OCI-LY3 (cell line): ENCODE results near the gene TEX29.

Experiments
- H2AFZ ChIP-seq: fragments of 200-600, 300-600 bp; shearing (Covaris generic); 2 replicates; pipeline ENCODE4 v1.6.0; 2014; ENCODE audit warnings: antibody characterized with exemption, low read depth, low read length
- H3K27ac ChIP-seq: fragments of 200-600, 300-600 bp; sonication (generic); 2 replicates; pipeline ENCODE4 v1.5.1; 2014; ENCODE audit warnings: mild to moderate bottlenecking, low read length, moderate library complexity, mixed read lengths
- H3K27me3 ChIP-seq: fragments of 200-600, 300-600 bp; sonication (generic); 2 replicates; pipeline ENCODE4 v1.6.1; 2014; ENCODE audit warnings: low read depth, low read length, mixed read lengths
- H3K36me3 ChIP-seq: fragments of 200-600, 300-600 bp; sonication (generic); replicated peaks from 2 replicates; pipeline ENCODE3; 2014; ENCODE audit warnings: low read depth, low read length, mixed read lengths
- H3K4me1 ChIP-seq: fragments of 300-600, 200-600 bp; sonication (generic); 2 replicates; pipeline ENCODE4 v1.6.1; 2014; ENCODE audit warnings: low read length, mixed read lengths
- H3K4me2 ChIP-seq: fragments of 200-600, 300-600 bp; sonication (generic); 2 replicates; pipeline ENCODE4 v1.6.1; 2014; ENCODE audit warnings: low read length, mixed read lengths
- H3K4me3 ChIP-seq: fragments of 300-600, 200-600 bp; sonication (generic); 2 replicates; pipeline ENCODE4 v1.5.1; 2014; ENCODE audit warnings: antibody characterized with exemption, mild to moderate bottlenecking, low read length, moderate library complexity
- H3K79me2 ChIP-seq: fragments of 300-600, 200-600 bp; shearing (Covaris generic); 2 replicates; pipeline ENCODE4 v1.6.1; 2014; ENCODE audit warnings: mild to moderate bottlenecking, low read length, mixed read lengths
- H3K9ac ChIP-seq: fragments of 300-600, 200-600 bp; shearing (Covaris generic); 2 replicates; pipeline ENCODE4 v1.6.0; 2014; ENCODE audit warnings: mild to moderate bottlenecking, low read length, moderate library complexity
- H3K9me3 ChIP-seq: fragments of 200-600, 300-600 bp; shearing (Covaris generic); 2 replicates; pipeline ENCODE4 v1.6.1; 2014; ENCODE audit warnings: low read length, mixed read lengths; ENCODE audit not compliant: insufficient read depth
- H4K20me1 ChIP-seq: fragments of 200-600, 300-600 bp; sonication (generic); 2 replicates; pipeline ENCODE4 v1.6.1; 2016; ENCODE audit warnings: low read length, mixed read lengths; ENCODE audit not compliant: insufficient read depth
- EZH2phosphoT487 ChIP-seq: fragments of 200-600 bp; shearing (Covaris generic); IDR thresholded peaks from 2 replicates; pipeline ENCODE4 v1.6.1; 2018; ENCODE audit warnings: antibody characterized with exemption, mixed run types, low read depth
- TF ChIP-seq, protein P1 (sequence below): fragments of 200-600, 300-600 bp; sonication (generic); IDR thresholded peaks from 2 replicates; pipeline ENCODE4 v1.5.1; 2014; ENCODE audit warnings: antibody characterized with exemption, low read length, low read depth

TEX29 gene

DNA sequence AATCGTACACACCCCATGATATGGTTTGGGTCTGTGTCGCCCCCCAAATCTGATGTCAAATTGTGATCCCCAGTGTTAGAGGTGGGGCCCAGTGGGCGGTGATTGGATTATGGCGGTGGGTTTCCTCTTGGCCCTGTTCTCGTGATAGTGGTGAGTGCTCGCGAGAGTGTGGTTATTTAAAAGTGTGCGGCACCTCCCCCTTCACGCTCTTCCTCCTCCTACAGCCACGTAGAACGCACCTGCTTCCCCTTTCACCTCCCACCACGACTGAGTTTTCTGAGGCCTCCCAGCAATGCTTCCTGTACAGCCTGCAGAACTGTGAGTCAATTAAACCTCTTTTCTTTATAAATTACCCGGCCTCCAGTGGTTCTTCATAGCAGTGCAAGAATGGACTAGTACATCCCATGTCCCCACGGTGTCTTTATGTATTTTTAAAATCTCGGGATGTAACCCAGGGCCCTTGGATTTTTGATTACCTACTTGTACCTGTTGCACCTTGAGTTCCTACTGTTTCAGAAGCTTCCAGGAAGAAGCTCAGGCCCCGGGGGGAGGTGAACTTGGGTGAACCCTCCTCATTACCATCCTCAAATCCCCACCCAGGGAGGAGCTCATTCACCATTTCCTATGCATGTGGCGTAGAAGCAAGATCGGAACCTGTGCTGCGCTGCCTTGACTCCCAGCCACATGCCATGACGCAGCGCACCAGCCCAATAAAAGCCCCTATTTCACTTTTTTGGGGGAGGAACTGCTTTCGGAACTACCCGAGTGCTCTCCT lies 52.4 kb downstream of the TEX29 start:
- peak overlapping the region; percentile 18; the same call in 1 of the 2 replicates for H3K4me2 ChIP-seq
- H3K4me1 ChIP-seq: peaks cover 8% of the 10 kb centered on the region; the same call in 1 of the 2 replicates
- no peak overlapping the region for H3K9ac ChIP-seq
- peaks cover 7% of the 10 kb centered on the region; the same call in 1 of the 2 replicates for H3K27me3 ChIP-seq
- no peak for TF ChIP-seq EZH2phosphoT487
- TF ChIP-seq, protein P1, sequence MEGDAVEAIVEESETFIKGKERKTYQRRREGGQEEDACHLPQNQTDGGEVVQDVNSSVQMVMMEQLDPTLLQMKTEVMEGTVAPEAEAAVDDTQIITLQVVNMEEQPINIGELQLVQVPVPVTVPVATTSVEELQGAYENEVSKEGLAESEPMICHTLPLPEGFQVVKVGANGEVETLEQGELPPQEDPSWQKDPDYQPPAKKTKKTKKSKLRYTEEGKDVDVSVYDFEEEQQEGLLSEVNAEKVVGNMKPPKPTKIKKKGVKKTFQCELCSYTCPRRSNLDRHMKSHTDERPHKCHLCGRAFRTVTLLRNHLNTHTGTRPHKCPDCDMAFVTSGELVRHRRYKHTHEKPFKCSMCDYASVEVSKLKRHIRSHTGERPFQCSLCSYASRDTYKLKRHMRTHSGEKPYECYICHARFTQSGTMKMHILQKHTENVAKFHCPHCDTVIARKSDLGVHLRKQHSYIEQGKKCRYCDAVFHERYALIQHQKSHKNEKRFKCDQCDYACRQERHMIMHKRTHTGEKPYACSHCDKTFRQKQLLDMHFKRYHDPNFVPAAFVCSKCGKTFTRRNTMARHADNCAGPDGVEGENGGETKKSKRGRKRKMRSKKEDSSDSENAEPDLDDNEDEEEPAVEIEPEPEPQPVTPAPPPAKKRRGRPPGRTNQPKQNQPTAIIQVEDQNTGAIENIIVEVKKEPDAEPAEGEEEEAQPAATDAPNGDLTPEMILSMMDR: no peak
- H3K9me3 ChIP-seq: no peaks in the 10 kb centered on the region
- no peaks in the 10 kb centered on the region for H3K79me2 ChIP-seq
- H3K36me3 ChIP-seq: no peaks in the 10 kb centered on the region
- H3K27ac ChIP-seq: no peak overlapping the region
- peak overlapping the region; percentile 32 for H3K4me3 ChIP-seq
- H4K20me1 ChIP-seq: no peaks in the 10 kb centered on the region
- no peak overlapping the region for H2AFZ ChIP-seq

DNA sequence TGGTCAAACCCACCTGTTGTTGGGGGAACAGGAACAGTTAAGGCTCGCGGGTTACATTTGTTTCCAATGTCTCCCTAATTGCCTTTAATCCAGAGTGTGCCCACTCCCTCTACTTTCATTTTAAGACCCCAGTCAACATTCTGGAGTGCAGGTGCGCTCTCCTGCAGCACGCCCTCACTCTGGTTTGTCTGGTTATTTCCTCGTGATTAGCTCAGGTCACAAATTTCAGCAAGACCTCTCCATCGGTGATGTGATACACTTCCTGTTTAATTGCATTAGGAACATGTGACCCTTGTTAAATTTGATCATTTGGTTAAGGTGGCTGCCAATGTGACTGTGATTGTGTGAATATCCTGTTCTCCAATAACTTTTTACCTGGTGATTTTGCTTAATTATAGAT lies 53.0 kb downstream of the TEX29 start:
- H3K79me2 ChIP-seq: no peaks in the 10 kb centered on the region
- no peak overlapping the region for H2AFZ ChIP-seq
- H3K9me3 ChIP-seq: no peaks in the 10 kb centered on the region
- H3K36me3 ChIP-seq: no peaks in the 10 kb centered on the region
- 0 out of 2 replicates have a peak overlapping the region, but pooled peaks have one; percentile 18 for H3K4me2 ChIP-seq
- no peaks in the 10 kb centered on the region for H4K20me1 ChIP-seq
- H3K4me1 ChIP-seq: peaks cover 8% of the 10 kb centered on the region; the same call in 1 of the 2 replicates
- H3K27ac ChIP-seq: no peak overlapping the region
- 0 out of 2 replicates have a peak, but pooled peaks cover under 1% of the 10 kb centered on the region for H3K27me3 ChIP-seq
- no peak overlapping the region for H3K9ac ChIP-seq
- no peak for TF ChIP-seq EZH2phosphoT487
- TF ChIP-seq, protein P1: no peak
- H3K4me3 ChIP-seq: no peak overlapping the region

- TF ChIP-seq, protein P1: no peak
- TF ChIP-seq EZH2phosphoT487: no peak
- no peaks in the 10 kb centered on the region for H3K9me3 ChIP-seq
- H3K36me3 ChIP-seq: no peaks in the 10 kb centered on the region
- peaks cover 12% of the 10 kb centered on the region for H3K27me3 ChIP-seq
- no peak overlapping the region for H3K4me2 ChIP-seq
- H3K27ac ChIP-seq: no peak overlapping the region
- H3K79me2 ChIP-seq: no peaks in the 10 kb centered on the region
- no peak overlapping the region for H3K9ac ChIP-seq
- H3K4me1 ChIP-seq: no peaks in the 10 kb centered on the region
- H2AFZ ChIP-seq: no peak overlapping the region
- no peak overlapping the region for H3K4me3 ChIP-seq
- no peaks in the 10 kb centered on the region for H4K20me1 ChIP-seq
Measured at GRCh38 chr13:111380431-111380830, 60.0 kb downstream of the TEX29 start.

GRCh38 chr13:111382411-111382810 lies 62.0 kb downstream of the TEX29 start:
- peaks cover 3% of the 10 kb centered on the region; the same call in 1 of the 2 replicates for H3K4me1 ChIP-seq
- TF ChIP-seq, protein P1: no peak
- TF ChIP-seq EZH2phosphoT487: no peak

More at GRCh38 chr13:111382411-111382810, 62.0 kb downstream of the TEX29 start:
- no peak overlapping the region for H3K9ac ChIP-seq
- no peaks in the 10 kb centered on the region for H4K20me1 ChIP-seq
- H2AFZ ChIP-seq: no peak overlapping the region
- H3K9me3 ChIP-seq: no peaks in the 10 kb centered on the region
- H3K36me3 ChIP-seq: no peaks in the 10 kb centered on the region
- no peaks in the 10 kb centered on the region for H3K79me2 ChIP-seq
- H3K27ac ChIP-seq: no peak overlapping the region
- H3K4me2 ChIP-seq: no peak overlapping the region
- H3K27me3 ChIP-seq: peaks cover 22% of the 10 kb centered on the region
- H3K4me3 ChIP-seq: no peak overlapping the region
